ENCODE measurements around the gene DCUN1D3. TPM values are rescaled to one million over a fixed set of nuclear protein-coding genes. Genes with fewer than 3 reads are reported as not detected.
"Not testable (repeated sequence)": the region's sequence is repeated elsewhere in the genome, so short reads cannot be mapped to it uniquely, and the experiment has no call there.

DCUN1D3 gene
- polyA plus RNA-seq, 3 donors from 2014 or later: 0.06 to 1.5 (median 0.74) TPM

- Mint-ChIP-seq H3K9me3 (no peaks in the 10 kb centered on the region), H3K36me3 (no peaks in the 10 kb centered on the region), H3K27ac (peak overlapping the region; percentile 80 to 96 (median 90)), H3K27me3 (ENCODE audit: low read depth in 3 of 3) (peaks cover 0 to 1% (median 0%) of the 10 kb centered on the region in 3 donors), H3K4me3 (peak overlapping the region in 3 of 5 donors; percentile 6 to 74 (median 38)), H3K4me1 (peaks cover 41 to 51% of the 10 kb centered on the region in 2 donors)
- DNase-seq: no peak
These were observed 26.8 kb downstream of the DCUN1D3 start for GRCh38 chr16:20873331-20873730.

GRCh38 chr16:20871941-20872815, 28.0 kb downstream of the DCUN1D3 start:
- Mint-ChIP-seq H3K27ac (peak overlapping the region in 3 of 6 donors; percentile 65 to 96 (median 69)), H3K4me3 (no peak overlapping the region), H3K36me3 (no peaks in the 10 kb centered on the region), H3K27me3 (ENCODE audit: low read depth in 3 of 3) (peaks cover 0 to 1% (median 1%) of the 10 kb centered on the region in 3 donors), H3K9me3 (no peaks in the 10 kb centered on the region), H3K4me1 (peaks cover 41 to 56% of the 10 kb centered on the region in 2 donors)
- DNase-seq: no peak

DNA sequence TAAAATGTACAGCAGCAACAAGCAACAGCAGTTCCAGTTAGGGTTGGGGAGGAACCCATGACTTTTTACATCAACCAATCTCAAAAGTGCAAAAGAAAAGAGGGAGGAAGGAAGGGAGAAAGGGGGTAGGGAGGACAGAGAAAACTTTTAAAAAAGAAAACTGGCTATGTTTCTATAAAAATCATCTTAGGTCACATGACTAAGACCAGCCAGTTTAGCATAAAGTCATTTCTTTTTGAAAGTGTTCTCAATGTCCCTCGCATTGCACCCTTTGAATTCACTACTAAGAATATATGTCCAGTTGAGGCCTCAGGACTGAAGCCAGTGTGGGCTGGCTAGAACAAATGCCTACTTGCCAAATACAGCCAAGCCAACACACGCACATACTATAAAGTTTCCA, 28.9 kb downstream of the DCUN1D3 start:
- H3K27ac Mint-ChIP-seq: no peak overlapping the region
- peaks cover 40 to 56% of the 10 kb centered on the region in 2 donors for H3K4me1 Mint-ChIP-seq

DNA sequence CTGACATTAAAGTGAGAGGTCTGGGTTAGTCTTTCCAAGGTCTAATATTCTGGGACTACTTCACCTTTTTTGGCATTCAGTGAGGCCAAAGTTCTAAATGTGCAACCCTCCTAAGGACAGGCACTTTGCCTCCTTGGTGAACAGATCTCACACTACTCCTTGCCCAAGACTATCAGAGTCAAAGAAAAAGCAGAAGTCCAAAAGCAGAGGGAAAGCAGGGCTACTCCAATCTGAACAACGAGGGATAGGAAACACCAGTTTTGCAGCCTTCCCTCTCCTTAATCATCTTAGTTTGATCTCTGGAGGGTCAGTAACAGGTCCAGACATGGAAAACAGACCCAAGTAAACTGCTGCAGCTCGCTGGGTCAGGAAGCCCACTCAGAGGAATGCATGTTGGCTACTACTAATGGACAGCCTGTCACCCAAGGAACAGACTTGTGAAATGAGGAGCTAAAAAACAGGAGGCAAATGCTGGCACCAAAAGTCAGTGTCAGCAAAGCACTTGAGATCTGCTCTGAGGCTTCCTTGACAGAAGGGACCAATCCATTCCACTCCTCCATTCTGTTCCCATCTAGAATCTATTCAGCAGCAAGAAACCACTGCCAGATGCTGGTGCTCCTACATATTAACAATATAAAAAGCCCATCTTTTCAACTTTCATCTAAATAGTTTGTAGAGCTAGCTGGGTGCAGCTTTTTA, 29.9 kb downstream of the DCUN1D3 start:
- Mint-ChIP-seq H3K4me3 (no peak overlapping the region), H3K36me3 (no peaks in the 10 kb centered on the region), H3K27ac (no peak overlapping the region), H3K4me1 (peaks cover 35 to 51% of the 10 kb centered on the region in 2 donors), H3K27me3 (ENCODE audit: low read depth in 3 of 3) (peaks cover 0 to 1% (median 1%) of the 10 kb centered on the region in 3 donors), H3K9me3 (no peaks in the 10 kb centered on the region)
- DNase-seq: no peak

More for the DNA sequence above, 28.9 kb downstream of the DCUN1D3 start:
- H3K27me3 Mint-ChIP-seq (ENCODE audit: low read depth in 3 of 3): peaks cover 0 to 1% (median 1%) of the 10 kb centered on the region in 3 donors
- no peaks in the 10 kb centered on the region for H3K36me3 Mint-ChIP-seq
- no peak for DNase-seq
- no peak overlapping the region for H3K4me3 Mint-ChIP-seq
- H3K9me3 Mint-ChIP-seq: no peaks in the 10 kb centered on the region

- DNase-seq: no peak
- peaks cover 27 to 37% of the 10 kb centered on the region in 2 donors for H3K4me1 Mint-ChIP-seq
- H3K27ac Mint-ChIP-seq: no peak overlapping the region
- H3K36me3 Mint-ChIP-seq: no peaks in the 10 kb centered on the region
- no peak overlapping the region for H3K4me3 Mint-ChIP-seq
- H3K27me3 Mint-ChIP-seq (ENCODE audit: low read depth in 3 of 3): peaks cover 0 to 1% (median 1%) of the 10 kb centered on the region in 3 donors
- H3K9me3 Mint-ChIP-seq: no peaks in the 10 kb centered on the region
These were observed 31.3 kb downstream of the DCUN1D3 start for GRCh38 chr16:20868890-20869289.

GRCh38 chr16:20867585-20867984, 32.6 kb downstream of the DCUN1D3 start:
- Mint-ChIP-seq H3K4me1 (peaks cover 20 to 28% of the 10 kb centered on the region in 2 donors), H3K27me3 (ENCODE audit: low read depth in 3 of 3) (peaks cover 0 to 1% (median 1%) of the 10 kb centered on the region in 3 donors), H3K9me3 (no peaks in the 10 kb centered on the region), H3K36me3 (no peaks in the 10 kb centered on the region), H3K4me3 (no peak overlapping the region), H3K27ac (peak overlapping the region in 1 of 6 donors; percentile 21)
- no peak for DNase-seq

DNA sequence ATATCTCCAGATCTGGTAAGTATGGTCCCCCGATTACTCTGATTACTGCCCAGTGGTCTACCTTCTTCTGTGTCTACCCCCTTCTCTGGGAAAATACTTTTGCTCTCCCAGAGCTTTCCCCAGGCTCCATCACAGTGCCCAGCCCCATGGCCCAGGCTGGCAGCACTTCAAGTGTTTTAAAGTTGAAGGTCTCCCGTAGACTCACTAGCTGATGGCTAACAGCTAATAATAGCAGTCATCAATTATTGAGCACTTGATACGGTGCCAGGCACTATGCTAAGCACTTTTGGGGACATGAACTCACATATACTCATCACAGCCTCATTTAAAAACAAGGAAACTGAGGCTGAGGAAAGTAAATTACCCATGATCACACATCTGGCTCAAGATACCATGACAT, 33.4 kb downstream of the DCUN1D3 start:
- no peak for DNase-seq
- peak overlapping the region in 1 of 6 donors; percentile 6 for H3K27ac Mint-ChIP-seq
- peaks cover 16 to 22% of the 10 kb centered on the region in 2 donors for H3K4me1 Mint-ChIP-seq
- no peaks in the 10 kb centered on the region for H3K9me3 Mint-ChIP-seq
- H3K4me3 Mint-ChIP-seq: no peak overlapping the region
- H3K36me3 Mint-ChIP-seq: peaks cover 0 to 4% (median 0%) of the 10 kb centered on the region in 3 donors
- peaks cover 0 to 1% (median 1%) of the 10 kb centered on the region in 3 donors for H3K27me3 Mint-ChIP-seq (ENCODE audit: low read depth in 3 of 3)

GRCh38 chr16:20866145-20866772, 33.9 kb downstream of the DCUN1D3 start:
- Mint-ChIP-seq H3K4me3 (no peak overlapping the region), H3K4me1 (peaks cover 16 to 18% of the 10 kb centered on the region in 2 donors), H3K36me3 (peaks cover 0 to 4% (median 3%) of the 10 kb centered on the region in 3 donors), H3K27me3 (ENCODE audit: low read depth in 3 of 3) (peaks cover 0 to 1% (median 1%) of the 10 kb centered on the region in 3 donors), H3K9me3 (no peaks in the 10 kb centered on the region), H3K27ac (peak overlapping the region in 1 of 6 donors; percentile 70)
- no peak for DNase-seq

- Mint-ChIP-seq H3K9me3 (no peaks in the 10 kb centered on the region), H3K4me3 (no peak overlapping the region), H3K36me3 (peaks cover 0 to 6% (median 3%) of the 10 kb centered on the region in 3 donors), H3K27ac (no peak overlapping the region), H3K27me3 (ENCODE audit: low read depth in 3 of 3) (peaks cover 0 to 1% (median 1%) of the 10 kb centered on the region in 3 donors), H3K4me1 (peaks cover 14 to 16% of the 10 kb centered on the region in 2 donors)
- no peak for DNase-seq
These were observed 34.6 kb downstream of the DCUN1D3 start for GRCh38 chr16:20865420-20866131.

DNA sequence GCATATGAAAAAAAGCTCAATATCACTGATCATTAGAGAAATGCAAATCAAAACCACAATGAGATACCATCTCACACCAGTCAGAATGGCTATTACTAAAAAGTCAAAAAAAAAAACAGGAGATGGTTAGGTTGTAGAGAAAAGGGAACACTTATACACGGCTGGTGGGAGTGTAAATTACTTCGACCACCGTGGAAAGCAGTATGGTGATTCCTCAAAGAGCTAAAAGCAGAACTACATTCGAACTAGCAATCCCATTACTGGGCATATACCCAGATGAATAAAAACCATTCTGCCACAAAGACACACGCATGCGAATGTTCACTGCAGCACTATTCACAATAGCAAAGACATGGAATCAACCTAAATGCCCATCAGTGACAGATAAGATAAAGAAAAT, 35.8 kb downstream of the DCUN1D3 start:
- not testable (repeated sequence) for H3K9me3 Mint-ChIP-seq; H3K27me3 Mint-ChIP-seq (ENCODE audit: low read depth in 3 of 3); H3K4me3 Mint-ChIP-seq; DNase-seq; H3K27ac Mint-ChIP-seq; H3K4me1 Mint-ChIP-seq
- peaks cover 3 to 14% (median 8%) of the 10 kb centered on the region in 3 donors for H3K36me3 Mint-ChIP-seq

GRCh38 chr16:20862162-20862960, 37.8 kb downstream of the DCUN1D3 start:
- peaks cover 3 to 19% (median 8%) of the 10 kb centered on the region in 3 donors for H3K36me3 Mint-ChIP-seq
- H3K4me1 Mint-ChIP-seq: peaks cover 0 to 9% of the 10 kb centered on the region in 2 donors
- no peak for DNase-seq
- no peak overlapping the region for H3K4me3 Mint-ChIP-seq
- peak overlapping the region in 1 of 6 donors; percentile 55 for H3K27ac Mint-ChIP-seq
- H3K27me3 Mint-ChIP-seq (ENCODE audit: low read depth in 3 of 3): no peaks in the 10 kb centered on the region
- H3K9me3 Mint-ChIP-seq: no peaks in the 10 kb centered on the region

DNA sequence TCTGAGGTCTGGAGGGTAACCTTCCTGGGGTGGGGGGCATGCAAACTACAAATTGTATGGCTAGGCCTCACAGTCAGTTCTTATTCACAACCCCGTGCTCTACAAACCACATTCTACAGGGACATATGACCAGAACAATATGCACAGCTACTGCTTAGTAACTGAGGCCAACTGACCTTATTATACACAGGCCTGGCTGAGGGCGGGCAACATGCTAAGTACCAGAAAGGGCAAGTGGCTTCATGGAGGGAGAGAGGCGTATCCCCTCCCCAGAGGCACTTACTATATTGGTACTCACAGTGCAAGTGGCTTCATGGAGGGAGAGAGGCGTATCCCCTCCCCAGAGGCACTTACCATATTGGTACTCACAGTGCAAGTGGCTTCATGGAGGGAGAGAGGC, 39.2 kb downstream of the DCUN1D3 start:
- not testable (repeated sequence) for H3K27ac Mint-ChIP-seq

More for the DNA sequence above, 39.2 kb downstream of the DCUN1D3 start:
- H3K27me3 Mint-ChIP-seq (ENCODE audit: low read depth in 3 of 3); H3K4me1 Mint-ChIP-seq; H3K4me3 Mint-ChIP-seq; H3K9me3 Mint-ChIP-seq; DNase-seq: not testable (repeated sequence)
- H3K36me3 Mint-ChIP-seq: peaks cover 8 to 19% (median 11%) of the 10 kb centered on the region in 3 donors
